ACHN (cell line): ENCODE data around the gene DNAJB11.
"Not testable (repeated sequence)": the region's sequence is repeated elsewhere in the genome, so short reads cannot be mapped to it uniquely, and the experiment has no call there.

ENCODE experiments used
- DNase-seq: peaks from one replicate; pipeline ENCODE4 v3.0.0-alpha.2; 2015
- in situ Hi-C: cut with HindIII; loops from 2 replicates; pipeline ENCODE4 v1.10.0; 2017; ENCODE audit warnings: low sequenced_read_pairs, low pct_ligation_motif_present, low pct_unique_long_range_greater_than_20kb

The DNAJB11 gene

DNA sequence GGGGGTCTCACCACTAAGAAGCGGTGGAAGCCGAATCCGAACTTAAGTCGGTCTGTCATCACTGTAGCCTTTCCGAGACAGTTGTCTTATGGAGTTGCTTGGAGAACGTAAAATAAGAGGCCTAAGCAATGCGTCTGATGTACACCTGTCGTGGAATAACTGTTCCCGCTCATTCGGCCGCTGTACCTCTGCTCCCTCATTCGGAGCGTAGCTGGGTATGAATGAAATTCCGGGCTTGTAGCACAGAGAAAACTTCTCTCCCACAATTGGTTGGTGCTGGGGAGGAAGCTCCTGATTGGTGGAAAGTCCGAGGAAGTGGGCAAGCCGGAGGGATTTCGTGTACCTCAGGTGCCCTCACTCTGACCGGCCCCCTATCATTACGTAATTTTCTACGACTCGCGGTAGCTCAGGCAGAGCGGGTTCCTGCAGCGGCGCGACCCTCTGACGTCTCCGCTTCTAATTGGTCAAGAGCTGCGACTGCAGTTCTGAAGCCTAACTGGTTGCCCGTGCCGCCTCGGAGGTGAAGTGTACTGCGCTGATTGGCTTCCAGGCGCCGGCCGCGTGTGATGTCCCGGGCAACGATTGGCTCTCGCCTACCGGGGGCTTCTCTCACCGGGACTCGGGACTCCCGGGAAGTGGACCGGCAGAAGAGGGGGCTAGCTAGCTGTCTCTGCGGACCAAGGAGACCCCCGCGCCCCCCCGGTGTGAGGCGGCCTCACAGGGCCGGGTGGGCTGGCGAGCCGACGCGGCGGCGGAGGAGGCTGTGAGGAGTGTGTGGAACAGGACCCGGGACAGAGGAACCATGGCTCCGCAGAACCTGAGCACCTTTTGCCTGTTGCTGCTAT is at the start of gene DNAJB11:
Gene DNAJB11 (plus strand): TSS at position 625 of the 845 bp plus-strand sequence. CDS start 178 bp downstream, at position 803.
- DNase-seq, result peak; percentile 99
- in situ Hi-C loops, result no loop called here

DNA sequence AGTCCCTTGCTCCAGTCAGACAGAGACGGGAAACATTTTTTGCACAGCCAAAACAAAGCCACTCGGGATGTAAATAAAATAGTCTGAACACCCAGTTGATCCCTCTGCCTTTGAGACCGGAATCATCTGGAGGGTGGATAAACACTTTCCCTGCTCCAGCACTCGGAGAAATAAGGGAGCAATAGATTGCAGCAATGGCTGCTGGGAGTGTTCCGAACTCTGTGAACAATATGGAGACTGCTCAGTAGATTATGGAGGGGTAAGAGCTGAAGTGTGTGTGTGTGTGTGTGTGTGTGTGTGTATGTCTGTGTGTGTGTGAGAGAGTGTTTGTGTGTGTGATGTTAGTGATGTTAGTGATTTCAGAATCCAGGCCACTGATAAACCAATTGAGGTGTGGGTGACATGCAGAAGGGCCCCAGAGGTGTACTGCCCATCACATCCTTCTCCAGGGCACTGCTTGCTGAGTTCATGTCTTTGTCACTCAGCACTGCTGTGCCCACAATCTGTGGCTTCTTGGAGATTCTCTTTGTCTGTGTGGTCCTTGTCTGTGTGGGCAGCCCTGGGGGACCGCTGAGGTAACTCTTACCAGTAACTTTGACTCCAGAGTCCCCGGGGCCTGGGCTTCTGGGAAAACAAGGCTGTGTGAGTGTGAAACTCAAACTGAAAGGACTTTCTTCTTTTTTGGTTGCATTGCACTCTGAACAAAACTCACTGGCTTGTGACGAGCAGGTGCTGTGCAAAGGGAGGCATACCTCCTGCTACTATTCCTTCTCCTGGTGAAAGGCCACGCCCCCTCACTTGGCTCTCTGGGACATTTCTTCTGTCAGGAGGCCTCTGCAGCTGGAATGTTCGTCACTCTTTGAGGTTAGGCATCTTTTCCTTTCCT is 49.3 kb upstream of the DNAJB11 start:
- DNase-seq, result no peak
- in situ Hi-C loops, result no loop called here

DNA sequence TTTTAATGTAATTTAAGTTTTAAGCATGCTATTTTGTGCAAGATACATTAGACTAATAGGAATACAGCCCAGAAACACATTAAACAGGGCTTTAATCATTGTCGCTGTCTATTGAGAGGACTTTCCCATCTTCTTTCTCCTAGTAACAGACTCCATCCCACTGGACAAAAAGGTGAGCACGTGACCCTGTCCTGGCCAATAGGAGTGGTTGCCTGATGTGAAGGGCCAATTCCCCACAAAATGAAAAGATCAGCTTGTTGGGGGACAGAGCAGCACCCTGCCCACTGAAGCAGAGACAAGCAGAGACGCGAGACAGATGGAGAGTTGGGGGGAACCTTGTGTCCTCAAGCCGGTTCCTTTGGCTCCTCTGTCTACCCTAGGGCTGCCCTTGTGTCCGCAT is 47.5 kb upstream of the DNAJB11 start:
- no peak for DNase-seq
- in situ Hi-C loops, result no loop called here

DNA sequence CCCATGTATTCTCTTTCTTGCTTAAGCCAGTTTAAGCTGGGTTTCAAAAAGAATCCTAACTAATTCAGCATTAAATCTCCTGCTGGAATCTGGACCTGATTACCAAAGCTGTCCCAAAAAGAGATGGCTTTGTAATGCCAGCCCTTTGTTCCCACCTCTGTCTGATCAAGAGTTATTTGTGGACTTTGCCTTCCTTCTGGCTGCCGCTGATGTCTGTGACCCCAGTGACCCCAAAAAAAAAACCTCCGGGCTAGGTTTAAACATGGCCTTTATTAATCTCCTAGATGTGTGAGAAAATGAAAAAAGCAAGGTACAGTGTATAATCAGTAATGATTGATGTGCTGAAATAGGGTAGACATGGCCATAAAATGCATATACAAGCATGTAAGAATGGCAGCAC is 47.1 kb upstream of the DNAJB11 start:
- in situ Hi-C loops, result no loop called here
- no peak for DNase-seq

DNA sequence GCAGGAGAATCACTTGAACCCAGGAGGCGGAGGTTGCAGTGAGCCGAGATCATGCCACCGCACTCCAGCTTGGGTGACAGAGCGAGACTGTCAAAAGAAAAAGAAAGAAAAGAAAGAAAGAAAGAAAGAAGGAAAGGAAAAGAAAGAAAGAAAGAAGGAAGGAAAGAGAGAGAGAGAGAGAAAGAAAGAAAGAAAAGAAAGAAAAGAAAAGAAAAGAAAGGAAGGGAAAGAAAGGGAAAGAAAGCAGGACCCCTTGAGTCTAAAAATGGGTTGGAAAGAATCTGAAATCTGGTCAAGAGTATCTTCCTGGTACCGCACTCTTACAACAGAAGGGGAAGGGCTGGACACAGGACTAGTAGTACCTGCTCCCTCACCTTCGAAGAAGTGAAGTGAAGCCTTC is 45.9 kb upstream of the DNAJB11 start:
- in situ Hi-C loops, result no loop called here

DNA sequence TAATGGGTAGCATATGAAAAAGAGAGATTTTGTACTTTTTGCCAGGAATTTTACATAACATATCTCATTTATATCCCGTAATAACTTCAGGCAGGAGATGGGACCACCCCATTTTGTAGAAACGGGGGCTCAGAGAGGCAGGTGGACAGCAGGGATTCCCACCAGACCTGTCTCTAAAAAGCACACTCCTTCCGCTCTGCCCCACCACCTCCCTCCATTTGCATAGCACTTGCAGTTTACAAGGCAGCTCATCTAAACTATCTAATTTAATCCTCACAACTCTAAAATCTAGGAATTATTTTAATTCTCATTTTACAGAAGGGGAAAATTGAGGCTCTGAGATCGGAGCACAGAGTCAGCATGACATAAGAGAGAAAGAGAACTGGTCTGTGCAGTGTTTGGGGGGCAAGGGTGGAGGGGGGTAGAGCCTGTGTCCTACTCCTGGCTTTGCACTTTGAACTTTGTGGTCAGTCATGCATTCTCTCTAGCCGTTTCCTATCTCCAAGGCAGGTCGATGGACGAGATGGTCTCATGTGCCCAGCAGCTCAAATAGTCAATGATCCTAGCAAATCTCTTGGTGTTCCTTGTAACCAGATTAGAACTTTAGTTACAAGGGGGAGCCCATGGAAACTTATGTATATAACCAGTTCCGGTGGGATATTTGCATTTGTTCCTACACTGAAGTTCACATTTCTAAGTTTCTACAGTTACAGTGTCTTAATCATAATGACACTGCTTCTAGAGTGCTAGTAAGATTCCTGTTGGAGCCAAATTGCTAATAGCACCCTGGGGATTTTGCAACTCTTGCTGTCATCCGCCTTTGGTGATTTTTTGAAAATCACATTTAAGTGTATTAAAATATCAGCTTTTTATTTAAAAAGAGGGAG is 44.9 kb upstream of the DNAJB11 start:
- in situ Hi-C loops, result no loop called here
- DNase-seq, result no peak

More for the DNA sequence above, 45.9 kb upstream of the DNAJB11 start:
- DNase-seq, result no peak

DNA sequence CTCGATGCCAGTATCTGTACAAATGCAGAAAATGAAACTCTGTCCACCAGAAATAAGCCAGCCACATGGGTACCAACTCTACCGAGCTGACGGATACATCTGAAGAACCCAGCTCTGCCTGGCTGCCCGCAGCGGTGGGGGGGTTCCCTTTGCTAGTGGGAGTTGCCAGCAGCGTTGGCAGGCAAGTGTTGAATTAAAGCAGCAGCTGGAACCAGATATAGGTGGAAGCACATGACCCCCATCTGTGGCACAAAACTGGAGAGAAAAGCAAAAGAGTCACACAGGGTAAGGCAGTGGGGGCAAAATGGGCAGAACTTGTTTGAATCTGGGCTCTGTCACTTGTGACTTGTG is 44.3 kb upstream of the DNAJB11 start:
- in situ Hi-C loops, result no loop called here
- DNase-seq, result no peak

DNA sequence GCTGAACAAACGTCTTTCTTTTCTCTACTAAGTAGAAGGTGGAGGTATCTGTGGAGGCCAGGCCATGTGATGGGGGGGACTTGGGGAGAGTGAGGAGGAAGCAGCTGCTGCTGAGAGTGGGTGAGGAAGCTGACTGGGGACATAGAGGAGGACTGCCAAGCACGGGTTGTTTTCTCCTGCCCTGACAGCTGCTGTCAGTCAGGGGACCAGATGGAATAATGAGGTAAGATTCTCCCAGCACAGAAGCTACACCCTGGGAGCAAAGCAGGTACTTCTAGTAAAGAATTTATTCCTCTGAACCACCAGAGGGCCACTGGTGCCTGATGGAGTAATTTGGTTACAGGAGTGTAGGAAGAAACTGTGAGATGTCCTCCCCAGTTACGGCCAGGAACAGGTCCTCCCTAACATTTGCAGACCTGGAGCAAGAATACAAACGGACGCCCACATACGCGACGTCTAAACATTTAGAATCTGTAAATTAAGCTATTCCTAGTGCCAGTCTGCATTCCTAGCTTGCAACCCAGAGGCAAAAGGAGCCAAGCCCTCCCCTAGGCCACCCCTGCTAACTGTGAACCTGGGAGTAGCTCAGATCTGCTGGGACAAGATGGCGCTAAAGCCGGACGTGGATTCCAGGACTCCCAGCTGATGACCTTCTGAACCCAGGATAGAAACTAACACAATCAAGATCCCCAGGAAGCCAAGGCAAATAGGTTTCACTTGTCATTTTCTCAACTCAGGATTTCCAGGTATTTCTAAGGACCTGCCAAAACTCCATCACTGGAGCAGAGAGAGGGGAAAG is 41.1 kb upstream of the DNAJB11 start:
- in situ Hi-C loops, result no loop called here
- no peak for DNase-seq

DNA sequence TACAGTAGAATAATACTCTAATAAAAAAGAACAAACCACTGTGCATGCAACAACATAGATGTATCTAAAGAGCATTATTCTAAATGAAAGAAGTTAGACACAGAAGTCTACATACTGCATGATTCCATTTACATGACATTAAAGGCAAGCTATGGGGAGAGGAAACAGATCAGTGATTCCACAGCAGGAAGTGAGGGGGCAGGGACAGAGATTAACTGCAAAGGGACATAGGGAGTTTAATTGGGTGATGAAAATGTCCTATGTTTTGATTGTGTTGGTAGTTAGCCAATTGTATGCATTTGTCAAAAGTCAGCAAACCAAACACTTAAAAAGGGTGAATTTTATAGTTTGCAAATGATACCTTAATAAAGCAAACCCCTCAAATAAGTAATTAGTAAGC is 40.1 kb upstream of the DNAJB11 start:
- DNase-seq, result no peak
- in situ Hi-C loops, result no loop called here

DNA sequence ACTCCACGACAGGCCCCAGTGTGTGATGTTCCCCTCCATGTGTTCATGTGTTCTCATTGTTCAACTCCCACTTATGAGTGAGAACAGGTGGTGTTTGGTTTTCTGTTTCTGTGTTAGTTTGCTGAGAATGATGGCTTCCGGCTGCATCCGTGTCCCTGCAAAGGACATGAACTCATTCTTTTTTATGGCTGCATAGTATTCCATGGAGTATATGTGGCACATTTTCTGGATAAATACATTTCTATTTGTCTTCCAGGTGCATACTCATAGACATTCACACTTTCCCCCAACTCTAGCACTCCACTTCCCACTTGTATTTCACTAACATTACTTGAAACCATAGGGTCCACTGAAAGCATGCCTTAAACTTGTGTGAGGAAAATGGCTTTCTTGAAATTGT is 38.8 kb upstream of the DNAJB11 start:
- in situ Hi-C loops, DNase-seq: not testable (repeated sequence)

DNA sequence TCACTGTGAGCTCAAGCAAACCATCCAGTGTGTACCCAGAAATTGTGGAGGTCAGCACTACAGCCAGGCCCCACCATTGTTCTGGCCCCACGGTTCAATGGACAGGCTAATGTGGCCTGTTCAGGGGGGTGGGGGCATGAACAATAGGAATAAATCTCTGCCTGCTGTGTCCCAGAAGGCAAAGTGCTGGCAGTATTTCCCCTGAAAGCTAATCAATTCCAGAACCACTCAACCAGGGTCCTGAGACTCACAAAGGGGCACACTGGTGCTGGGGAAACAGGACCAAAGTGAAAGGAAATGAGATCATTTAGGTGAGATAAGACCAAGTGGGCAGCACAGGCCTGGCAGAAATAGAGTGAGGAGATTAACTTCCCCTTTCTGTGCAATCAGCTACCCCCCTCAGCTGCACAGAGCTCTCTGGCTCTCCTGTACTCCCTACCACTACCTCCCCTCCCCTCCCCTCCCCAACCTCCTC is 37.9 kb upstream of the DNAJB11 start:
- DNase-seq, result no peak
- in situ Hi-C loops, result no loop called here

DNA sequence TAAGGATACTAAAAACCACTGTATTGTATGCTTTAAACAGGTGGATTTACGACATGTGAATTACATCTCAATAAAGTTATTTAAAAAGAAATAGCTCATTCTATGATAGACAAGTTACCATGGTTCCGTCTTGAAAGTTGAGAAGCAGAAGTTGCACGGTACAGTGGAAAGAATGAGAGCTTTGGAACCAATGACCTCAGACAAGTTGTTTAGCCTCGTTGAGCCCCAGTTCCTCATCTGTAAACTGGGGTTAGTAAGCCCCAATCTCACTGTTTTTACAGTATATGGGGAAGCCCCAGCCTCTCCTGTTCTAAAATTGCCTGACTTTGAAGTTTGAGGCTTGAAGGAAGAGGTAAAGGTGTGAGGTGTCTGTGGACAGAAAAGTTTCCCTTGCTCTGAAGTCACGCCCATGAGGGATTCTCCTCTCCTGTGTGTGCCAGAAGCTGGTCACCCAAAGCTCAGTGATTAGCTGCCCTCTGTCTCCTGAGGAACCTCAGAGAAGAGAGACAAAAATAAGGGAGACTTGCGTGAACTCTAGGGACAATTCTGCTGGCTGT is 36.3 kb upstream of the DNAJB11 start:
- no peak for DNase-seq
- in situ Hi-C loops, result no loop called here

DNA sequence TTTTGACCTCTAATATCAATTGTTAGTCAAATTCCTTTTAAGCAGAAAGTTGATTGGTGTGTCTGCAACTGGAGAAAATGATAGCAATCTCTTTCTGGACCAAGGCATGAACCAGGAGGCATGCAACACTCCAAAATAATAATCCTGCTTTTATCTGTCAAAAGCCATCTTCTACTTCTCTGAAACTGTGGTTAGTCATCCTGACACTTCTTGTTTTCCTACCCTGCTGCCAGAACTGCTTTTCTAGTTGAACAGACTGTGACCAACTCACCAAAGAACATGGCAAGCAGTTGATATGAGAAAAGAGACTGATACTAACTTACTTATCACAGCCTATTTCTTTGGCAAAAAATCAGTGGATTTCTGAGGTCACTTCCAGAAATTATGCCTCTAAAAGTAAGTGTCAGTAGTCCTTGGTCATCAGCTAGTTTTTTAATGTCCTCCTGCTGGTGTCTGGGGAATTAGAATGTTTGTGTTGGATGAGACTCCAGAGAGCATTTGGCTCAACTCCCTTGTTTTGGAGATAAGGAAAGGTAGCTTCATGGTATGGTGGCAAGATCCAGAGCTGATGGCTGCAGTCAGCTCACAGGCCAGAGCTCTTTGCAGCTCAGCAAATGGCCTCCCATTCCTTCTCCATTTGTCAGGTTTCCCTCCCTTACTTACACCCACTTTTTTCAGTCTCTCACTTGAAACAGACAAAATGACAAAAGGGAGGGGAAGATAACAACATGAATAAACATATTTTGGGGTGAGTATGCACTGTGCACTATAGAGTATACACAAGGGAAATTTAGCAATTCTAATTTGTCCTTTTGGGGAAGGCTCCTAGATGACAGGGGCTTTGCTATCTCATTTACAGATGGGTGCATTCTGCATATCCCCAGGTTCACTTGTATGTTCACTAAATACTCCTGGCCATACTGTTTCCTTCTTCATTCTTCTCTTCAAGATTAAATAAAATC is 33.4 kb upstream of the DNAJB11 start:
- DNase-seq, result no peak
- in situ Hi-C loops, result no loop called here

DNA sequence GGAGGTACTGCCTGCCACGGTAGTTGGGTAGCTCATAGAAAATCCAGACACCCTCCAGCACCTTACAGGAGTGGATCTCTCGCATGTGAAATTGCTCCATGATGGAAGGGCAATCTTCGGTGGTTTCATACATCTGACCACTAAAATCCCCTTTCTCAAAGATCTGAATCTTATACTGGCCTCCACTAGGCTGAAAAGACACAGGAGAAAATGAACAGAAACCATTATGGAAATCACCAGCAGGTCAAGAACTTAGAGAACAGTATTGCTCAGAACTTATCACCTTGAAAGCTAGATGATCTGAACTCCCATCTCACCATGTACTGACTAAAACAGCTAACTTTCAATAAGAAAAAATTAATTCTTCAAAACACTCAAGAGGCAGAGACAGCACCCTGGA is 31.7 kb upstream of the DNAJB11 start:
- no peak for DNase-seq
- in situ Hi-C loops, result no loop called here

DNA sequence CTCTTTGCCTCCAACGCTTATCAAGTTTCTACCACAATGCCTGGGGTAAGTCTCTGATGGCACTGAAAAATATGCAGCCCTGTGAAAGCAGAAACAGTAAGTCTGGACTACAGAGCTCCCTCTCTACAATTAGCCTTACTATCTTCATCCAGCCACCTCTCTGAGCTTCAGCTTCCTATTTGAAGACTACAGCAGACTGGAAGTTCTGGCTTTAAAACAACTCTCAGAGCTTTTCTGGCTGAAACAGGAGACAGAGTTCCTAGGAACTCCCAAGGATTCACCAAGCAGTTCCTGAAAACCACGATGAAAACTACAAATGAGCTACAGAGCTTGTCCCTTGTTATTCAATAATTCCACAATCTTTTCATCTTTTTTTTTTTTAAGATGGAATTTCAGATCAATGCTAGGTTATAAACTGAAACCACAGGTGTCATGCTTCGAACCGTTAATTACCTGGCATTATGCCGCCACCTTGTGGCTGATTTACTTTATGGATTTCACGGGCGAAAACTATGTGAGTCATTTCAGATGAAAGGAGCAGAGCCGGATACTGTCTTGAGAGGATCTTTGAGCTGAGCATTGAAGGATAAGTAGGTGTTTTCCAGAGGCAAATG is 30.2 kb upstream of the DNAJB11 start:
- DNase-seq, result peak; percentile 74
- in situ Hi-C loops, result no loop called here

DNA sequence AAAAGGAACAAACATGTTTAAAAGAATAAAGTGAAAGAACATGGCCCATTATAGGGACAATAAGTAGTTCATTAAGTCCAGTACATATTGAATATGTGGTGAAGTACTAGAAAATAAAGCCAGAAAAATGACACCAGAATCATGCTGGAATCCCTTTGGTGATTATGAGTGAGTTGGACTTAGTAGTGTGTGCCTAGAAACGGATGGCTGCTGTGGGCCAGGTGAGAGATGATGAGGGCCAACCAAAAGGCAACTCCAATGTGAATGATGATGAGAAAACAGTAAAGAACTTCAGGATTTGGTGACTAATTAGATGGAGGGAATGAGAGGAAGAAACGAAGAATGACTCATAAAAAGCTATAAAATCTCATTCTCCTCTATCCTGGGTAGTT is 29.7 kb upstream of the DNAJB11 start:
- no peak for DNase-seq
- in situ Hi-C loops, result no loop called here
